Activated T-cell treated with anti-CD3 and anti-CD28 coated beads, Interleukin-2, amount 50 U/mL, for 24 hours (primary cell): ENCODE measurements around the gene MRPL40.
"Not testable (repeated sequence)": the region's sequence is repeated elsewhere in the genome, so short reads cannot be mapped to it uniquely, and the experiment has no call there.

Experiments used
- DNase-seq: peaks from one replicate; pipeline ENCODE4 v3.0.0-alpha.2; 2020
- H3K27ac Mint-ChIP-seq: 2 replicates; pipeline ENCODE4 v1.8.0; 2020; ENCODE audit warnings: mild to moderate bottlenecking, mixed read lengths
- H3K27me3 Mint-ChIP-seq: 2 replicates; pipeline ENCODE4 v1.8.0; 2020; ENCODE audit warnings: mixed read lengths
- H3K36me3 Mint-ChIP-seq: 2 replicates; pipeline ENCODE4 v1.8.0; 2020; ENCODE audit warnings: low read depth, mixed read lengths
- H3K4me1 Mint-ChIP-seq: 2 replicates; pipeline ENCODE4 v1.8.0; 2020; ENCODE audit warnings: low read depth, mixed read lengths
- H3K4me3 Mint-ChIP-seq: 2 replicates; pipeline ENCODE4 v1.8.0; 2020; ENCODE audit warnings: mild to moderate bottlenecking, moderate library complexity, mixed read lengths
- H3K9me3 Mint-ChIP-seq: 2 replicates; pipeline ENCODE4 v1.8.0; 2020; ENCODE audit warnings: mixed read lengths

Gene MRPL40

DNA sequence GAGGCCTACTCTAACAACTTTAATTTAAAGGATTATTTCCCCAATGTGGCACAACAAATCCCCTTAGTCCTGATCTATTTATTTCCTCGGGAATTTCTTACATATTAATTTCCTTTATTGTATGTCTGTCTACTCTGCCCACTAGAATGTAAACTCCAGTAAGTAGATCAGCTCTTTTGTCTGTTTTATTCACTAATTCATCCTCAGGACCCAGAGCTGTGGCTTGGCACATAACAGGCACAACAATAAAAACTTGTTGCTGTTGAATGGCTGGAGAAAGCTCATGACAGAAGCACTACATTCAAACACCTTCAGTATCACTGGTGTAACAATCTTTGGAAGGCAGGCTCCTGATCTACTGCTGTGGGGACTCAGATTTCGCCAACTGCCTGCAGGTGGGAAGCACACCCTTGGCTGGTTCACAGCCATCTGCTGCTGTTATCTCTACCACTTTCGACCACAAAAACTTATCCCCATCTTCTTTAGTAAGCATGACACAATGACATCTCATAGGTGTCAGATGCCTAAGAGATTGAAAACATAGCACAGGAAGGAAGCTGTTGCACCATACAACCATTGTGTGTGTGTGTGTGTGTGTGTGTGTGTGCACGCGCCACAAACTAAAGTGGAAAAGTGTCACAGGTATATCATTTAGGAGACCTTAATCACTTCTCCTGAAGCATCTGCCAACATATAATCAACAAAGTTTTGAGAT, 12.7 kb upstream of the MRPL40 start:
- Mint-ChIP-seq H3K27me3 (no peaks in the 10 kb centered on the region), H3K4me1 (peaks cover 65% of the 10 kb centered on the region), H3K27ac (peak overlapping the region; percentile 73), H3K4me3 (peak overlapping the region; percentile 36), H3K9me3 (no peaks in the 10 kb centered on the region), H3K36me3 (peaks cover 39% of the 10 kb centered on the region)
- DNase-seq: peak; percentile 41

DNA sequence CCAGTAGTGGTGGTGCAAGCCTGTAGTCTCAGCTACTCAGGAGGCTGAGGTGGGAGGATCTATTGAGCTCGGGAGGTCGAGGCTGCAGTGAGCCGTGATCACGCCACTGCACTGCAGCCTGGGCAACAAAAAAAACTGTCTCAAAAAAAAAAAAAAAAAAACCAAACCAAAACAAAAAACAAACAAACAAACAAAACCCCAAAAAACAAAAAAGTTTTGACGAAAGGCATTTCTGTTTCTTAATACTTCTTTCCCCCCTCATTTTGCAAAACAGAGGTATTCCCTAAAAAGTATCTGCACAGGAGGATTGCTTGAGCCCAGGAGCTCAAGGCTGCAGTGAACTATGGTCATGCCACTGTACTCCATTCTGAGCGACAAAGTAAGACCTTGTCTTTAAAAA, 12.0 kb upstream of the MRPL40 start:
- Mint-ChIP-seq H3K9me3 (no peaks in the 10 kb centered on the region), H3K4me3 (peak overlapping the region; percentile 36), H3K36me3 (peaks cover 44% of the 10 kb centered on the region), H3K27ac (peak overlapping the region; percentile 76), H3K27me3 (no peaks in the 10 kb centered on the region), H3K4me1 (peaks cover 69% of the 10 kb centered on the region)
- no peak for DNase-seq

DNA sequence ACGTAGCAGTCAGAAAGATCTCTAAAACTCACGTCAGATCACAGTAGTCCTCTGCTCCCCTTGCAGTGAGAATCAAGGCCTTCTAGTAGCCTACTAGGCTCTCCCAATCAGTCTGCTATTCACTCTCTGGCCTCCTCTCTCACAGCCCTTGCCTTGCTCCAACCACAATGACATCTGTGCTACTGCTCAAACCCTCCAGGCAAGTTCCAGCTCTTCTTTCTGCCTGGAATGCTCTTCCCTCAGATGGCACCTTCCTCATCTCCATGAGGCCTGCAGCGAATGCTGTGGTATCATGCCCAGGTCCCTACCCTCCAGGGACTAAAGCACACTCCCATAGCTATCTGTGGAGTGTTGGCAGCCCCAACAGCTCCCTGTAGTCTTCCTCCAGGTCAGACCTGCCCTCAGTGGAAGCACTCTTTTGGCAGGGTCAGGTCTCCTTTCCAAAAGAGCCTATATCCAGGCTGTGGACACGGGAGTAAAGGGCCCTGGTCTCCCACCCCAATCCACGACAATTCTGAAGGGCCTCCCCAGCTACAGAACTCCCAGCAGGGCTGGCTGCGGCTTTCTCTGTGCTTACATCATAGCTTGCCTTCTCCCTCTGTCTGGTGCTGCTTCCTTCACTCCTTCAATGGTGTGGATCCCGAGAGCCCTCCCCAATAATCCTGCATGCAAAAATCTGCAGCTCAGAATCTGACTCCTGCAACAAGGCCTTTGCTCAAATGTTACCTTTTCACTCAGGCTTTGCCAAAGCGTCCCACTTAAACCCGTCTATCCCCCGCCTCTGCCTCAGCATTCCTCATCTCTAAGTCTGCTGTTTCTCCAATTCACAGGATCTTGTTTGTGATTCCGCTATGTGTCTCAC, 9.7 kb upstream of the MRPL40 start:
- DNase-seq: no peak
- Mint-ChIP-seq H3K36me3 (peaks cover 52% of the 10 kb centered on the region), H3K27ac (peak overlapping the region; percentile 71), H3K4me3 (no peak overlapping the region), H3K27me3 (no peaks in the 10 kb centered on the region), H3K4me1 (peaks cover 83% of the 10 kb centered on the region), H3K9me3 (no peaks in the 10 kb centered on the region)

DNA sequence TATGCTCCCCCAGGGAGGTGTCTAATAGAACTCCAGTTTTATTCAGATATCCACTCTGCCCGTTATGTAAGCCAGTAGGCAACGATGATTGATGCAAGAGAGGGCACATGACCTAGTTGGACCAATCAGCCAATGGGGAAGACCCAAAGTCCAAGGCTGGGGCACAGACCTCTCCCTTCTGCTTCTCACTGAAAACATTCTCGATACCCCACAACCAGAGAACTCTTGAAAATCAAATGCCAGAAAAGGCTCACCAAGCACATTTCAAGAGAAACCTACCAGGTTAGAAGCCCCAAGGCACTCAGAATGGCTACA, 8.2 kb upstream of the MRPL40 start:
- Mint-ChIP-seq H3K36me3 (peaks cover 57% of the 10 kb centered on the region), H3K4me3 (no peak overlapping the region), H3K4me1 (peaks cover 84% of the 10 kb centered on the region), H3K27me3 (no peaks in the 10 kb centered on the region), H3K27ac (no peak overlapping the region), H3K9me3 (no peaks in the 10 kb centered on the region)
- no peak for DNase-seq

DNA sequence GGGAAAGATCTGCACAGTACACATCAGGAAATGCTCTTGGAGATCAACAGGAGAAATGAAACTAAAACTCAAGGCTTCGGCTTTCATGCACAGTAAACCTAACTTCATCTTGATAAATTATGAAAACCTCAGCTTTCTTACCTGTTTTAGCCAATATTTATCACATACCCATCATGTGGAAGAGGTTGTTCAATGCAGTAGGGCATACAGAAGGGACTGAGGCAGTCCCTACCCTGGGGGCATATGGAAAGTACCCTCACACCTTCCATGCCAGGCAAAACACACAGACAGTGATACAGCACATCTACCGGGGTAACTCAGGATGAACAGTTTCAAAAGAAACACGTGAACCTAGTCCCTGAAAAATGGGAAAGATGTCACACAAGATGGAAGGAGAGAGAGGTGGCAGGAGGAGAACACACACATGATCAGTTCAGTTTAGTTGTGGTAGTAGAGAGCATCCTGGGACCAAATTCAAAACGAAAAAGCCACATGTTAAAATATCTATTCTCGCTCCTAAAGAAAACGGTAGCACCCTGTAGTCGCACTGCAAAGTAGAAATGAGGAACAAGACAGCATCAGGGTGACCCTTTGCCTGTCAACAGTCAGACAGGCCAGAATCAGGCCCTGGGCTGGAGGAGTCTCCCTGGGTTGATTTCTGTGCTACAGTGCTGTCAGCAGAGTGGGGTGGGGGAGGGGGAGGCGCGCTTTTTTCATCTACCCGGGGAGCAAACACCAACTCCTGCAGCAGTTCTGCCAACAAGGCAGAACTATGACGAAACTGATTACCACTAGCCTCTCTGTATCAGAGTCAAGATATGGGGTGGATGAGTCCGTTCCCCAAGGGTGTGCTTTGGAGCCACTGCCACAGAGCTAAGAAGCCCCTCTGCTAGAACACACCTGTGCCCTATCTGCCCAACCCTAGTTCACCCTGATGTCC, 2.1 kb upstream of the MRPL40 start:
- Mint-ChIP-seq H3K36me3 (peaks cover 82% of the 10 kb centered on the region), H3K9me3 (no peaks in the 10 kb centered on the region), H3K4me3 (peak overlapping the region; percentile 92), H3K27me3 (no peaks in the 10 kb centered on the region), H3K4me1 (peaks cover 59% of the 10 kb centered on the region), H3K27ac (peak overlapping the region; percentile 91)
- no peak for DNase-seq

DNA sequence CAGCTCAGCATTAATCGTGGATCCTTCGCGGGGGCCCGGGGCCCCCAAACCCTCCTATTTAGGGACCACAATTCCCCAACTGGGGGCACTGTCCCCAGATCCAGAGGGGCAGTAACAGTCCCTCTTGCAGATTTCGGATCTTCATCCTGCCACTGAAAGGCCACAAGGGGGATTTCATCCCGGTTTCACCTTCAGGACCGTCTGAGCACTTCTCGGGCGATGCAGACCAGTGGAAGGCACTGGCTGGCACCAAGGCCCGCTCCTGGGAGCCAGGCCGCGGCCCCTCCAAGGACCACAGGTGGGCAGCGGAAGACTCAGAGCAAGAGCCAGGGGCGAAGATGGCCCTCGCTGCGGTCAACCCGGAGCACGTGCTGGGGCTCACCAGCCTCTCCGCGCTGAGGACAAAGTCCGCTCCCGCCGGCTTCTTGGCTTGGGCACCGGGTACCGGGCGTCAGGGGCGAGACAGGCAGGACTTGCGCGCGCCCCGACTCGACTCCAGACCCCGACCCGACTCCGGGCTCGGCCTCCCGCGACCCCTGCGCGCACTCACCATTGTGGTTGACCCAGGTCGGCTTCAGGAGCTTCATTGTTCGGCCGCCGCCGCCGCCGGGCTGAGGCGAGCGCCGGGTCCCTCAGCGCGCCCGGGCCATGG, 1.3 kb upstream of the MRPL40 start:
- peak; percentile 61 for DNase-seq
- Mint-ChIP-seq H3K9me3 (no peaks in the 10 kb centered on the region), H3K27me3 (no peaks in the 10 kb centered on the region), H3K4me1 (peaks cover 55% of the 10 kb centered on the region), H3K4me3 (peak overlapping the region; percentile 92), H3K27ac (peak overlapping the region; percentile 91), H3K36me3 (peaks cover 84% of the 10 kb centered on the region)

DNA sequence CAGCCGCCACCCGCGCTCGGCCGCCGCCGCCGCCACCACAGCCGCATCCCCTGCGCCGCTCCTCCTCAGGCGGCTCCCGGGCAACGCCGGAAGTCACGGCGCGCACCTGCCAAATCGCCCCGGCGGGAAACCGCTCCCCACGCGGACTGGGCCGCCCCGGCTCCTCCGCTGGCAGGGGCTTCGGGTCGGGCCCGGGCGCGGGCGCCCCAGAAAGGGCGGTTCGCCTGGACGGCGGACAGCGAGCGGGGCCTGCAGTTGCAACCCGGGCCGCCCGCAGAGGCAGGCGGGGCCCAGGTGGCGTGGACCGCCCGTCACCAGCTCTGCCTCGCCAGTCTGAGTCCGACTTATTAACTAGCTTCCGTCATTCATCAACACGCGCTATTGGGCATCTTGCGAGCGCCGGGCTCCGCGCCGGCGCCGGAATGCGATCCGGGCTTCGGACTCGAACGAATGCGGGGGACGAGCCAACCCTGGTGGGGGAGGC, 654 bp upstream of the MRPL40 start, which contains the start of gene HIRA:
Gene HIRA (minus strand): TSS at position 85 of the 484 bp plus-strand sequence. CDS start 257 bp downstream, outside the sequence.
- Mint-ChIP-seq H3K27ac (peak within 1 kb of the TSS; percentile 95), H3K9me3 (no peaks in the 10 kb centered on the region)

DNA sequence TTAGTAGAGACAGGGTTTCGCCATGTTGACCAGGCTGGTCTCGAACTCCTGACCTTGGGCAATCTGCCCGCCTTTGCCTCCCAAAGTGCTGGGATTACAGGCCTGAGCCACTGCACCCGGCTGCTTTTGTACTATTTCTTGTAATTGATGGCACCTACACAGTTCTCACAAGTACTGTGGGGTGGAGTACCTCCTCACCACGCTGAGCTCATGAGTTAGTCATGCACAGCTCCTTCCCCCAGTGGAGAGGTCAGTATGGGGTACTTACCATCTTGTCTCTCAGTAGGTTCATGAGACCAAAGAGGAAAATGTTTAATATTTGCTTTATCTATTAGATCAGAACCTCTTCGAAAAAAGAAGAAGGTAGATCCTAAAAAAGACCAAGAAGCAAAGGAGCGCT, 2.1 kb downstream of the MRPL40 start:
- Mint-ChIP-seq H3K4me1 (peaks cover 28% of the 10 kb centered on the region), H3K27ac (peak overlapping the region; percentile 94), H3K9me3 (no peaks in the 10 kb centered on the region), H3K27me3 (no peaks in the 10 kb centered on the region), H3K4me3 (peak overlapping the region; percentile 47), H3K36me3 (peaks cover 79% of the 10 kb centered on the region)
- DNase-seq: no peak

More for the DNA sequence above, 654 bp upstream of the MRPL40 start, which contains the start of gene HIRA:
- H3K36me3 Mint-ChIP-seq: peaks cover 83% of the 10 kb centered on the region
- peaks cover 48% of the 10 kb centered on the region for H3K4me1 Mint-ChIP-seq
- H3K27me3 Mint-ChIP-seq: no peaks in the 10 kb centered on the region
- peak; percentile 97 for DNase-seq
- H3K4me3 Mint-ChIP-seq: peak within 1 kb of the TSS; percentile 92

DNA sequence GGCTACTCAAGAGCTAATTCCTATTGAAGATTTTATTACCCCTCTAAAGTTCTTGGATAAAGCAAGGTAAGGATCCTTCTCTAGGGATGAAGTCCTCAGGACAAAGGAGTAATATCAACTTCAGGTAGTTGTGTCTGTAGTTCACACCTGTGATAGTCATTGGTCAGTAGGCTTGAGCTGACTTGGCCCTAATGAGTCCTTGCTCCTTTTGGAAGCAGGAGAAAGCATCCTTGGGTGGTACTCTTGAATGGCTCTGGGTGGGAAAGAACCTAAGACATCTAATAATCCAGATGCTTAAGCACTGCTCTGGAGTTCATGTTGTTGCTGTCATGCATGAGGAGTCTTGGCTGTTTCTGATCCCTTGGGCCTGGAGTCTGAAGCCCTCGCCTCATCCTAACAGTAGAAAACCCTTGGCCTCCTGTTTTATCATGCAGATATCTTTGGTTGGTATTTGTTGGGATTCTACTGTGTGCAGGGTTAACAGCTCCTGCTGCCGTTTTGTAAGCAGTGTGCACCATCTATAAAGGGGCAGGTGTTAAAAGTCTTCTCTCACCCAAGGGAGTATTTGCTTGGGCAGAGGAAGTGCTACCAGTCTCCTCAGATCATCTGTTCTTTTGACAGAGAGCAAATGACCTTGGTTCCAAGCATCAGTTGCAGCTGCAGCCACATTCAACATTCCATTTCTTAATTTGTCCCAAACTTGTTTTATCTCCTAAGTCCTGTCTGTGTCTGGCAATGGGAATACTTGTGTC, 2.7 kb downstream of the MRPL40 start:
- peak overlapping the region; percentile 76 for H3K27ac Mint-ChIP-seq
- peaks cover 78% of the 10 kb centered on the region for H3K36me3 Mint-ChIP-seq

DNA sequence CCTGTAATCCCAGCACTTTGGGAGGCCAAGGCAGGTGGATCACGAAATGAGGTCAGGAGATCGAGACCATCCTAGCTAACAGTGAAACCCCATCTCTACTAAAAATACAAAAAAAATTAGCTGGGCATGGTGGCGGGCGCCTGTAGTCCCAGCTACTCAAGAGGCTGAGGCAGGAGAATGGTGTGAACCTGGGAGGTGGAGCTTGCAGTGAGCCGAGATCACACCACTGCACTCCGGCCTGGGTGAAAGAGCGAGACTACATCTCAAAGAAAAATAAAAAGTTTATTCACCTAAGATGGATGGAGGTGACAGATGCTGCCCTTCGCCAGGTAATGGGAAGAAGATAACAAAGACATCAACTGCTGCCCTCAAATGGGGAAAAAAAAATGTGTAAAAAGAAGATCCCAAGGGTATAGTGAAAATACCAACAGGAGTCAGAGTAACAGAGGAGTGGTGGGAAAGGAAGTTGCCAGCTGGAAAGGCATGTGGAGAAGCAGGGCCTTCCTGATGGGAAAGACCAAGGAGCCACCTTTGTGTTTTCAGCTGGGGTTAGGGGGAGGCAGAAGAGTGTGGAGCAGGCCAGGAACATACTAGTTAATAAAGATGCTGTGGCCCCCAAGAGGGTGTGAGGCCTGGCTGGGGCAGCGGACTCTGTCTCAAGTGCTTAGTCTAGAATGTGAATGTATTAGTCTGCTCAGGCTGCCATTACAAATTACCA, 4.3 kb downstream of the MRPL40 start:
- H3K27ac Mint-ChIP-seq, H3K27me3 Mint-ChIP-seq, H3K9me3 Mint-ChIP-seq, H3K4me3 Mint-ChIP-seq, DNase-seq: not testable (repeated sequence)
- Mint-ChIP-seq H3K36me3 (peaks cover 81% of the 10 kb centered on the region), H3K4me1 (peaks cover 17% of the 10 kb centered on the region)

More for the DNA sequence above, 2.7 kb downstream of the MRPL40 start:
- DNase-seq: no peak
- Mint-ChIP-seq H3K4me3 (no peak overlapping the region), H3K9me3 (no peaks in the 10 kb centered on the region), H3K27me3 (no peaks in the 10 kb centered on the region), H3K4me1 (peaks cover 22% of the 10 kb centered on the region)

DNA sequence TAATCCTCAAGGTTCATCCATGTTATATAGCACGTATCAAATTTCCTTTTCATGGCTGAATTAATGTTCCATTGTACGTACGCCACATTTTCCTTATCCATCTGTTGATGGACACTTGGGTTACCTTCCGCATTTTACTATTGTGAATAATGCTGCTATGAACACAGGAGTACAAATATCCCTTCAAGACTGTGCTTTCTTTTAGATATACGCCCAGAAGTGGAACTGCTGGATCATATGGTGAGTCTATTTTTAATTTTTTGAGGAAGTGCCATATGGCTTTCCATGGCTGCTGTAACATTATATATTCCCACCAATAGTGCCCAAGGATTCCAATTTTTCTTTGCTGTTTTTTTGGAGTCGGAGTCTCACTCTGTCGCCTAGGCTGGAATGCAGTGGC, 6.0 kb downstream of the MRPL40 start:
- Mint-ChIP-seq H3K27ac (peak overlapping the region; percentile 11), H3K36me3 (peaks cover 83% of the 10 kb centered on the region), H3K4me3 (no peak overlapping the region), H3K9me3 (no peaks in the 10 kb centered on the region), H3K4me1 (peaks cover 19% of the 10 kb centered on the region), H3K27me3 (no peaks in the 10 kb centered on the region)
- no peak for DNase-seq

DNA sequence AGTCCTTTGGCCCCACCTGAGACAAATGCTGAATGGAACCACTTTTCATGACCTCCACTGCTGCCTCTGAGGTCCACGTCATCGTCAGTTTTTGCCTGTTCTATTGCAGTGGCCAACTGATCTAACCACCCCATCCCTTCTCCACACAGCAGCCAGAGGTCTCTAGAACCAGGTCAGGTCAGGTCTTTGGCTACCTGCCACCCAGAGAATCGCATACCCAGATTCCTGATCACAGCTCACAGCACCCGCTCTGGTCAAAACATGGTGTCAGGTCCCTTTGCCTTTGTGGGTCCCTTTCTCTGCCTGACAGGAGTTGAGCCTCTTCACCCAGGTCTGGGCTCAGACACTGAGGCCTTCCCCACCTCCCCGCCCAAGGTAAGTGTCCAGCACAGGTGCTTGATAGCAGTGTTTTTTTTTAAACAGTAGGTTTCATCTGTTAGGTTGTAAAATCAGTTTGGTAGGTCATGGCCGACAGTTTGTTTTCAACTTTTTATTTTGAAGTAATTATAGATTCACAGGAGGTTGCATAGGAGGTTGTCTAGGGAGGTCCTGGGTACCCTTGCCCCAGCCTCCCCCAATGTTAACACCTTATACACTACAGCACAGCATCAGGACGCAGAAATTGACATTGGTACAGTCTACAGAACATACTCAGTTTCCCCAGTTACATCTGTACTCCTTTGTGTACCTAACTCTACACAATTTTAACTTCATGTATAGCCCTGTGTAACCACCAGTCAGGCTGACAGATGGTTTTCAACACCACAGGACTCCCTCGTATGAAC, 8.3 kb downstream of the MRPL40 start:
- Mint-ChIP-seq H3K4me3 (no peak overlapping the region), H3K9me3 (no peaks in the 10 kb centered on the region), H3K36me3 (peaks cover 83% of the 10 kb centered on the region), H3K27ac (peak overlapping the region; percentile 67), H3K4me1 (peaks cover 30% of the 10 kb centered on the region), H3K27me3 (no peaks in the 10 kb centered on the region)
- DNase-seq: no peak
